Hematopoietic multipotent progenitor cell treated with erythropoietin and hydrocortisone succinate and interleukin-3 and kit ligand, for 4 days (in vitro differentiated cells): Measurements from ENCODE around the gene CHD9NB.
A peak's percentile ranks its signal among the peaks of the same experiment; 100 is the strongest.

ENCODE experiments used
- DNase-seq: peaks from one replicate; pipeline ENCODE4 v3.0.0-alpha.2; 2015

The CHD9NB gene

DNA sequence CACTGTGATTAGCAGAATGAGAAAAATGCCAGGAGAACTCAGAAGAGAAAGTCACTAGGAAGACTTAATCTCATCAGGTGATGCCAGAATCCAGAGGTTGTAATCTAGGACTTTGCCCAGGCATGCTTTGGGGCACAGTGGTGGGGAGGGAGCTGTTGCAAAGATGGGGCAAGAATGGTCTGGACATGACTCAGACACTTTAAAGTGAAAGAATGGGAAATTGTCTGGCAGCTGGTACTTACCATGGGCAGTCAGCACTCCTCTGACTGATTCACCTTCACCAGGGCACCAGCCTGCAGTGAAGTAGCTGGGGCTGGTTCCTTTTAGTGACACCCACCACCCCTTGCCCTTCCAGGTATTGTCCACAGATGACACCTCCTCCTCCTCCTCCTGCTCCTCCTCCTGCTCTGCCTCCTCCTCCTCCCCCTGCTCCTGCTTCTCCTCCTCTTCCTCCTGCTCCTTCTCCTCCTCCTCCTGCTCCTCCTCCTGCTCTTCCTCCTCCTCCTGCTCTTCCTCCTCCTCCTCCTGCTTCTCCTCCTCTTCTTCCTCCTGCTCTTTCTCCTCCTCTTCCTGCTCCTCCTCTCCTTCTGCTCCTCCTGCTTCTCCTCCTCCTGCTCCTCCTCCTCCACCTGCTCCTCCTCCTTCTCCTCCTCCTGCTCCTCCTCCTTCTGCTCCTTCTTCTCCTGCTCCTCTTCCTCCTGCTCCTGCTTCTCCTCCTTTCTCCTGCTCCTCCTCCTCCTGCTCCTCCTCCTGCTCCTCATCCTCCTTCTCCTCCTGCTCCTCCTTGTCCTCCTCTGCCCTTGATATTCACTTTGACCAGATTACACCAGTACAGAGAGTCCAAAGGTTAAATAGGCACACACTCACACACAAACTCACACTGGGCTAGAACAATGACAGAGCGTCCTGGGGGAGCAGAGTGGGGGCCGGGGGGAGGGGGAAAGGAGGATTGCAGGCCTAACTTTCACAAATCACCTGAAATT is at the start of gene CHD9NB:
Gene CHD9NB (minus strand): TSS at position 379 of the 983 bp plus-strand sequence. CDS start 8,739 bp downstream, outside the sequence.
- DNase-seq = peak; percentile 60

DNA sequence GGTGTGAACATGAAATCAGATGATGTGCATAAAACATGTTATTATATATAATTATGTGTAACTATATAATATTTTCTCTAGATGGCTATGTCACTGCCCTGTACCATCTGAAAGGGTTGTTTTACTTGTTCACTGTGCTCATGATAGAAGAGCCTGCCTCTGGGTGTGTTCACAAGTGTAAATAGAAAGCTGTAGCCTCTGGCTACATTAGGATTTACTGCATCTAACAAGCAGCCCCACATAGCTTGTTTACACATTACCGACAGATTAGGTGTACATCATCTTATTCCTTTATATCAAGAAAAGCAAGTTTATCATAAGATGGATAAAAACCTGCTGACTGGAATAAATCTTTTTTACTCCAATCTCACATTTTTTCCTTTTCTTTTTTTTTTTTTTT is 48.2 kb upstream of the CHD9NB start:
- no peak for DNase-seq

DNA sequence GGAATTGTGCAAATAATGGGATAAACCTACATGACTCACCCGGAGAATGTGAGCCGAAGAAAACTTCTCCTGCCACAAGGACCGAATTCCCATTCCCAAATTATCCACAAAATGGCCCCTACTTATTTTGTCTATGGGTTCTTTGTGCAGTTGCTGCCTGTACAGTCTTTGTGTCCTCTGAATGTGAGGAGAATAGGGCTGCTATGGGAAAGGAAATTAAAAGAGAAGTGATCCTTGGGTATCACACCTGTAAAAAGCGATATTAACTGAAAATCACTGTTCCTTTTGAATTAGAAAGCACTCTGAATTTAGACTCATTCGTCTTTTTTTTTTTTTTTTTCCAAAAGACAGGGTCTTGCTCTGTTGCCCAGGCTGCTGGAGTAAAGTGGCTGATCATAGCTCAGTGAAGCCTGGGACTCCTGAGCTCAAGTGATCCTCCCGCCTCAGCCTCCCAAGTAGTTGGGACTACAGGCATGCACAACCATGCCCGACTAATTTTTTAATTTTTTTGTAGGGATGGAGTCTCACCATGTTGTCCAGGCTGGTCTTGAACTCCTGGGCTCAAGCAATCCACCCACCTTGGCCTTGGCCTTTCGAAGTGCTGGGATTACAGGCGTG is 47.5 kb upstream of the CHD9NB start:
- DNase-seq = no peak

DNA sequence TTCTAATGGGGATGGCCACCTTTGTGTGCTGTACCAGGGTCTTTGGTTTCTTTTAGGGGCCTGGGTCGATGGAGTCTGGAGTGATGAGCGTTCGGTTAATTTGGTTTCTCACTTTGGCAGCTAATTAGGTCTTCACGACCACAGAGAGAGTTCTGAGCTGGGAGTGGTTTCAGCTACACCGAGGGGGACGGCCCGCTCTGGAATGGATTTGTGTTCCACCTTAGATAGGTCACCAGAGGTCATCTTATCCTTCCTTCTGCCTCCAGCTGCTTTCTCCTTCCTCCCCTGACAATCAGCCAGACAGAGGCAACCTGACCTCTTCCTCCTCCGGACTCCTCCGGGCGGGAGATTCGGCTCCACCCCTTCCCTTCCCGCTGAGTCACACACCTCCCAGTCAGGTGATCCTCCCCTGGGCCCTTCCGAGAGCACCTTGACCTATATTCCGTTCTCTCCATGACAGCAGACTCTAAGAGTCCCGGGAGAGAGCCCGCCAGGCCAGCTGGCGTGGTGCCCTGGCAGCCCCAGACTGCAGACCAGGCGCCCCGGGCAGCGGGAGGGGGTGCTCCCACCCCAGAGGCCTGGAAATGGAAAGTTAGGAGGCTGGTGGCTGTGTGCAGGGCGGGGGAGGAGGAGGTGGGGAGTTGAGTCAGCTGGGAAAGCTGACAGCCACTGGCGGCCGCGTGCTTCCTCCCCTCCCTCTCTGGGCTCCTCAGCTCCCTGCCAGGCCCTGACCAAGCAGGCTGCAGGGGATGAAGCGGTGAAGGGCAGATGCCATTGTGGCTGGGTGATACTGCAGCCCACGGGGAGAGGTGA is 46.8 kb upstream of the CHD9NB start:
- peak; percentile 87 for DNase-seq

DNA sequence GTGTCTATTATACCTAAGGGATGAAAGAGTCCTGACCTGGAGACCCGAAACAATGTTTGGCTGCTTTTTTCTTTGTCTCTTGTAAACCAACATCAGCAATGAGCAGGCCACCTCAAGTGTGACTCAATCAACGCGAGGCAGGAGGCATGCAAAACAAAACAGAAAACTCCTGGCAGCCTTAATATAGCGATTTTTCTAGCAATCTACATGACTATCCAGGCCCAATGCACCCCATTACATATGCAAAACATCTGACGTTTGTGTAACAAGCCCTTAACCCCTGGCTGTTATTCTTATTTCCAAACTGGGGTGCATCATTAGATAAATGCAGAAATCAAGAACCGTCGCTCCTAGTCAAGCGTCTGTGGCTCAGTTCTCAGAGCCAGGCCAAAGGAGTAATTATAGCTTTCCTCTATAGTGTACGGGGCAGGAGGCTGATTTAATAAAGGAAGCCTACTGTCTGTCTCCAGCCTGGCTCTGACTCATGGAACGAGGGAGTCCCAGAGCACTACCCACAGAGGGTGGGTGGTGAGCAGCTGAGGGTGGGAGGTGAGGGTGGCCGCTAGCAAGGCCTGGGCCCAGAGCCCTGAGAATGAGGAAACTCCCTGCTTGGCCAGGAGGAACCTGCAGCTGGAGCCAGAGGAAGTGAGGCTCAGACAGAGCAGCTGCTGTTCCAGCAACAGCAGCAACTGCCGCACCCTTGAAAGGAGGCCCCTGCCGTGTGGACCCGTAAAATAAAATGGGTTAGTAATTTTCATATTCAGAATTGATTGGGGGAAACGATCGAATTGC is 46.0 kb upstream of the CHD9NB start:
- DNase-seq = peak; percentile 90

DNA sequence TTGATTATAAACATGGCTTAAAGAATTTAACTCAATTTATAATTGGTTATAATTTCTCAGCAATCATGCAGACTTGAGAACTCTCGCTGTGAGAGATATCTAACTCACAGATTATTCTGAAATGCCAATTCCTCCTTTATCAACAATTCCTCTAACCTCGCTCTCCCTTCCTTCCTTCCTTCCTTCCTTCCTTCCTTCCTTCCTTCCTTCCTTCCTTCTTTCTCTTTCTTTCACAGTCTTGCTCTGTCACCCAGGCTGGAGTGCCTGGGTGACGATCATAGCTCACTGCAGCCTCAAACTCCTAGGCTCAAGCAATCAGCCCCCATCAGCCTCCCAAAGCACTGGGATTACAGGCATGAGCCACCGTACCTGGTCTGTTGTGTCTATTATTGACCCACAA is 44.5 kb upstream of the CHD9NB start:
- DNase-seq = no peak

DNA sequence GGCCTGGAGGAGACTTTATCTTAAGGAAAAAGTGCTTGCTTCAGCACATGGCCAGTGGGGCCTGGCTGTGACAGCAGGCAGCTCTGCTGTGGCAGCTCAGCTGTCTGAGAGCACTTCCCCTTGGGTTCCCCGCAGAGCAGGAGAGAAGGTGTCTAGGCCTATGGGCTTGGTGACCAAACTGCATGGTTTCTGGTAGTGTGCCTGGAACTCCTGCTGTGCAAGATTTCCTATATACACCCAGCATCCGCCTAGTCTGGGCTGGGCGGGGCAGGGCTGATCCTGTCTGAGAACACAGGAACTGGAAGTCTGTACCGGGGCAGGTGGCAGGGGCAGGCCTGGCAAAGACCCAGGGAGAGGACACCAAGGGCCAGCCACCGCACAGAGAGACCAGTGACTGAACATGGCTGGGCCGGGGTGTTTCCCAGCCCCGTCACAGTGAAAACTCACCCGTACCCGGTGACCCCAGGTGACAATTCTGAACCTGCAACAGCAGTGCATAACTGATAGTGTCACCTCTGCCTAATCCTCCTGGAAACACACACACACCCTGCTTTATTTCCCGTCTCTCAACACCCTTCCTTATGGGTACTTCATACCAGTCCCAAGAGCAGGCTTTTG is 41.4 kb upstream of the CHD9NB start:
- peak; percentile 89 for DNase-seq

DNA sequence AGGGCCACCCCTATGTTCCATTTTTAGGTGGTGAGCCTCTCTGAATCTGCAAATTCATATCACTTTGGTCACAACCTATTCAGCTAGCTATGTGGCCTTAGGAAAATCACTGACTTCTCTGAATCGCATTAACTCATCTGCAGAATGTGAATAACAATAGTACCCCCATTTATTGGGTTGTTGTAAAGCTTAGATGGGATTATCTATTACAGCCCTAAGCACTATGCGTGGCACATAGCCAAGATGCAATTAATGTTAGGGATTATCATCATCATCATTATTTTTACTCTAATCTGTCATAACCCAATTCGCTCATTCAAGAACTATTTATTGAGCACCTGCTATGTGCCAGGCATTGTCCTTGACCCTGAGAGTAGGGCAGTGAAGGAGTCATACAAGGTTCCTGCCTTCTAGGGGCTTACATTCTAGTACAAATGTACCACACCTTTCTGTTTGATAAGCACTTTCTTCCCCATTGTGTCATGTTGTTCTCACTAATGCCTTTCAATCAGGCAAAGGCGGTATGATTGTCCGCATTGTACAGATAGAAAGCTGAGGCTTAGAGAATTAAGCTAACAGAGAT is 40.6 kb upstream of the CHD9NB start:
- no peak for DNase-seq

DNA sequence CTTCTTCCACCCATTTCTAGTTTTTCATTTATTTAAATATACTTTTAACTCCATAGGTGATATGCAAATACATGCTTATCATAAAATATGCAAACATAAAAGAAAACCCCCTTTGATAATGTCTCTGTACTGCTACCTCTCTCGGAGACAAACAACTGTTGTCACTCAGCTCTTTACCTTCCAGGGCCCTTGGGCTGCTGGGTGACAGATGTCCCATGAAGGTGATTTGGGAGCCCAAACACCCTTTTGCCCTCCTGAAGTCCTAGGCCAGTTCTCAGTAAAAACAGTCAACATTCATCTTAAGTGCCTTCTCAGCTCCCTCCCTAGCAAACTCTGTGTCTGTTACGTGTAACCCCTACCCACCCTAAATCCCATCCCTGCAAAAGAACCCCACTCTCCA is 39.6 kb upstream of the CHD9NB start:
- no peak for DNase-seq

DNA sequence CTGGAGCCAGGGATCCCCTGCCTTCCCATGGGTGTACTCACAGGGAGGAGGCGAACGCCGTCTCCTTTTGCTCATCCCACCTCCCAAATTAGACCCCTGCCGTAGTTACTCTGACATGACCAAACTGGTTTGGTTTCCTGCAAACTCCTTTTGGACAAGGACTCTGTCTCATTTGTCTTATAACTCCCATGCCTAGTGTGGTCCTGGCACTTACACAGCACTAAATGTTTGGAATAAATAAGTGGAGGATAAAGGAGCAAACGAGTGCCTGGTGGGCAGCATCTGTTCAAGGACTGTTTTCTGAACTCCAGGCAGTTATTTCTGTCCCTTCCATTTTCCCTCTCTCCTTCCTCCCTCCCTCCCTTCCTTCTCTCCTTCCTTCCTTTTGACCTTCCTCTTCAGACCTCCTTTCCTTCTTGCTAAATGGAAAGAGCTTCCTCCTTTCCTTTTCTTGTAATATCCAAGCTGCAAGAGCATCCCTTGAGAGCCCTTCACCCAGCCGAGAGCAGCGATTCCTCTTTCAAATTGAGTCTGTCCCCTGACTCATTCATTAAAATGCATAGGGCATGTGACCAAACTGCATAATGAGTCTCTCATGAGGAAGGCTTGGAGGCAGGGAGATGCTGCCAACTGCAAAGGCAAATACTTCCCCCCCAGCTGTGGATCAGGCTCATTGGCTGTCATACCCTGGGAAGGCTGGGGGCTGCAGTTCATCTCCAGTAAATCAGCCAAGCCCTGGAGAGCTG is 38.9 kb upstream of the CHD9NB start:
- peak; percentile 69 for DNase-seq

DNA sequence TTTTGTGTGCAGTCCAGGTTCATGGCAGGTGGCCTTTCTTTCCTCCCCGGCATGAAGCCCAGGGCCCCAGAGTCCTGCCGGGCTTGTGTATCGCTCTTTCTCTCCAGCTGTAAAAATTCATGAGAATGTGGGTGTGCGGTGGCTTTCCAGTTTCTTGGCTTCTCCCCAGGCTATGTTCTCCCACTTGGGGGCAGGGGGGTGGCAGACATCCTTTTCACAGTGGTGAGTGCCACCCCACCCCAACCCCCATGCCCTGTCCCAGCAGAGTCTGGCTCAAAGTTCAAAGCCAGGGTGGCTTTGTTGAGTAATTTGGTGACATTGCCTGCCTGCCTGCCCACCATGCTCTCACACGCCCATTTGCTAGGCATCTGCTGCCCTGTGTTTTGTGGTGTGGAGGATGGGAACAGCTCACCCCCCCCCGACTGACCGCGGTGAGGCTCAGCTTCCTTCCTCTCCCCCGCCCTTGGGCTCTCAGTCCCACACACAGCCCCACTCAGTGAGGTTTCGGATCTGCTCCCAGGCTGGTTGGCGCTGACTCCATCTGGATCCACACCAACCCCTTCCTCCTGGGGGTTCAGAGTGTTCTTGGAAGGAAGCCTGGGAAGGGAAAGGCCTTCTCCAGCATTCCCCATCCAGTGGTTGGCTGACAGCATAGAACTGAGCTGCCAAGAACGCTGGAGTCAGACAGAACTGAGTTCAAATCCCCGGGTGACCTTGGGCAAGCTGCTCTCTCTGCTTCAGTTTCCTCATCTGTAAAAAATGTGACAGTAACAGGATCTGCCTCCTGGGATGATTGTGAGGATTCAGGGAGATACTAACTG is 38.1 kb upstream of the CHD9NB start:
- DNase-seq = peak; percentile 87

DNA sequence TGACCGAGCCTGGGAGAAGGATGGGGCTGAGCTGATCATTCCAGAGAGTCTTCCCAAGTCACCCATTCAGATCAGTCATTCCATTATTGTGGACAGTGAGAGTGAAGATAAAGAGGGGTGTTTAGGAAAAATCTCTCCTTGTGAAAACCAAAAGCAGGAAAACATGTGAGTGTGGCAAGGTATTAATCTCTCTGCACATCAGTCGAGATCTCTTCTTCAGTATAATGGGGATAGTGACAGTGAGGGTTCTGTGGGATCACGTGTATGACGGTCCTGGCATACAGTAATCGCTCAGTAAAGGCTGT is 37.5 kb upstream of the CHD9NB start:
- no peak for DNase-seq

DNA sequence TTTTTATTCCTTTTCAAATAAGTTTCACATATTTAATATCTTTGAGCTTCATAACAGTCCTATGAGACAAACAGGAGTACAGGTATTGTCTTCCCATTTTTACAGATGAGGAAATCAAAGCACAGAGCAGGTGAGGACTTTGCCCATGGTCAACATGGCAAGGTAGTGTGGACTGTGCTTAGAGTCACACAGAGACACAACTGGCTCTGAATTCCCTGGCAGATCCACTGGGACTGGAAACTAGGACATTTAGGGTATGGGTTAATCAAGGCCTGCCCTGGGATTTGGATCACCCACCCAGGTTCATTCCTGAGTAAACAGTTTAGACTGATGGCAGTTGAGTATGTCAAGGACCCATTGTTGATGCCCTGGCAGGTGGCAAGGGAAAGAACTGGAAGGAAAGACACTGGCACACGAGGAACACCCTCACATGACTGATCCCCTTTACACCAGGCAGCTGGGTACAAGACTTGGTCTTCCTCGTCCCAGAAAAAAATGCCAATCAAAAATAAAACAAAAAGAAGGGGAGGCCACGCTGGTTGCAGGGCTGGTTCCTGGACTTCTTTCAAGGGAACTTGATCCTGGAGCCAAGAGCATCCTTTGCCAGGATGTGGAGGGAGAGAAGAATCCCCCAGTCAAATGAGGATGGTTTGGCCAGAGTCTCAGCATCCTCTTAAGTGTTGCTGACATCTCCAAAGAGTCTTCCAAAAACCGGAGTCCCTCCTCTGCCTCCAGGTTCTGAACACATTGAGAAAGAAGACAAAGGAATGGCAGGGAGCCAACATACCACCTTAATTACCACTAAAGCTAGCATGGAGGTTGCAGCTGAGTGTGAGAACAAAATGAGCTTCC is 37.0 kb upstream of the CHD9NB start:
- no peak for DNase-seq

DNA sequence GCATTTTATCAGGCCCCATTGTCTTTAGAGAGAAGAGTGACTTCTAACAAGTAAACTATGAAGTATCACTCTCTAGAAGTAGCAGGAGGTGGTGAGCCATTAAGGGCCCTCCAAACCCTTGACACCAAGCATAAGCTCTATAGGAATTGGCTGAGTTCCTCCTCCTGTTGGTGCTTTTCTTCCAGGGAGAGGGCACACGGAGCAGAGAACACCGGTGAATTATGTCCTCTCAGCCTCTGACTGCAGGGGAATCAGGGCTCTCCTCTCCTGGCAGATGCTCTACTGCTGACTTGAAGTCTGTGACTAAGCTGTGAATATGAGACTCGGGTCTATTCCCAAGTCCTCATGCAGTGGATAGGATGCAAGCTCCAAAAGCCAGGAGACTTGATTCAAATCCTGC is 34.4 kb upstream of the CHD9NB start:
- DNase-seq = no peak

DNA sequence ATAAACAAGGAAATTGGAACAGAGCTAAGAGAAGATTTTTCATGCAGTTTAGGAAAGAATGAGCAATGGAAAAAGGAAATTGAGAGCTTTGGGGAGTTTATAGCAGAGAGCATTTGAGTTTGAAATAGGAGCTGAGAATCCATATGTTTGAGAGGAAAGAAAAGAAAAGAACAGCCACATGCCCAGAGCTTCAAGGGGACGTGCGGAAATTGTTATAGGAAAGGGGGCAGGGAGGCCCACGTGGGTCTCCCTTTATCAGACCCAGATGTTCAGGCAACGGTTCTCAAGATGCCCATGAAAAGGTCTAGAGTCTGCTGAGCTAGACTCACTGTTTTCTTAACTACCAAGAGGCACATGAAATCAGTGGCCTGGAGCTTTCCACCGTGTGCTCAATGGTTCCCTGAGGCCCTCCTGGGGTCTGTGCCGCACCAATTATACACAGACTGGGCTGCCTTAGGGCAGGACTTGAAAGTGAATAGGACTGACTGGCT is 33.3 kb upstream of the CHD9NB start:
- peak; percentile 70 for DNase-seq

DNA sequence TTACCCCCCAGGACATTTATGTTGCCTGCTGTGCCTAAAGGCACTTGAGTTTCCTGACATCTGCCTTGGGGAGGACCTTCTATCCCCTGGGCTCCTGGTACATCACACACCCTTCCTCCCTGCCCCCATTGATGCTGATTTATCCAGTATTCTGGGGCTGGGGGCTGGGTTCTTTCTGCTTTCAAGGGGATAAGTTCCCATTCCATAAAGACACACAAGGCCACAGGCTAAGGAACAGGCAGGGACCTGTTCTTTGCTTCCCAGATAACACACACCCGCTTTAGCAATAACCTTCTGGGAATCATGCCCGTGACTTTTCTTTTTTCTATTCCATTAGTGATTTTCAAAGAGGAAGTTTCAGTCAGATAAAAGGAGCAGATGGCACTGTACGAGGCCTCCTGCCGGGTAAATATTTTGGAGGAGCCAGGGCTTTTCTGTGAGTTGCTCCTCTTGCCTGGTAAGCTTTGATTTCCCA is 32.7 kb upstream of the CHD9NB start:
- DNase-seq = no peak

DNA sequence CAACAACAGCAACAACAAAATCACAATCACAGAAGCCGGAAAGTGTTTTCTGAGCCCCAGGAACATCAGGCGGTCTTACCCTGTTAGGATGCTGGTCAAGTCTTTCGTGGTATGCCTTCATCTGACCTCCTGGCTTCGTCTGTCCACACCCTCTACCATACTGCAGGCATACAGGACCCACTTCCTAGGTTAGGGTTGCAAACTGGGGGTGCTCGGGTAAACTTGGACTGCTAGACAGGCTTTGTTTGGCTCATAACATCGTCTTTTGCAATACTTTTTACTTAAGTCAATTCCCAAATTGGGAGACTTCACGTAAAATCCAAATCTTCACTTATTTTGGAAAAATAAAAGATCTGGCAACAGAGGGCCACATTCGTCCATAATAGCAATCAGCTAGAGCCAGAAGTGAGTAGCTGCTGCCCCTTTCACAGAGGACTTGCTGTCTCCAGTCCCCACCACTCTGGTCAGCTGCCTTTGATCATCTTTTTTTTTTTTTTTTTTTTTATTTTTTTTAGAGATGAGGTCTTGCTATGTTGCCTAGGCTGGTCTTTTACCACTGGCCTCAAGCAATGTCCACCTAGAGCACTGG is 32.1 kb upstream of the CHD9NB start:
- DNase-seq = no peak

DNA sequence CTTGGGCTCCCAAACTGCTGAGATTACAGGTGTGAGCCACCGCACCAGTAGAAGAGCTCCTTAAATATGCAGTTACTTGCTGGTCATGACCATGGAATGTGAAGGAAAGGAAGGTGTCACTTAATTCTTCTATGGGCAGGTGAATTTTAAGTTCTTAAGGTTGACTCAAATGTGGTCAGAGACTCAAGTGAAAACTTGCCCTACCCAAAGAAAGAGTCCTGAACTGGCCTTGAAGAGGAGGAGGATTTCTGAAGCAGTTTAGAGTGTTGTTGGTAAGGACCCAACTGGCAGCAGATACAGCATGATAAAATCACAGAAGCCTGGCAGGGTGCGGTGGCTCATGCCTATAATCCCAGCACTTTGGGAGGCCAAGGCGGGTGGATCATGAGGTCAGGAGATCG is 31.4 kb upstream of the CHD9NB start:
- no peak for DNase-seq
